GM21786 (cell line): ENCODE results near the gene C11orf42.
A peak's percentile ranks its signal among the peaks of the same experiment; 100 is the strongest.
"Not testable (repeated sequence)": the region's sequence is repeated elsewhere in the genome, so short reads cannot be mapped to it uniquely, and the experiment has no call there.

ENCODE experiments used
- ATAC-seq: cut with Tn5 transposase; IDR thresholded peaks from one replicate; pipeline ENCODE4 v1.9.1; 2021; ENCODE audit not compliant: unreplicated experiment

Gene C11orf42

GRCh38 chr11:6219359-6219758 lies 14.0 kb downstream of the C11orf42 start:
- ATAC-seq, result no peak

GRCh38 chr11:6223854-6224253 lies 18.5 kb downstream of the C11orf42 start:
- ATAC-seq, result no peak

GRCh38 chr11:6224421-6224820 lies 19.1 kb downstream of the C11orf42 start:
- ATAC-seq, result no peak

- no peak for ATAC-seq
Observed at GRCh38 chr11:6225024-6225423, 19.7 kb downstream of the C11orf42 start.

DNA sequence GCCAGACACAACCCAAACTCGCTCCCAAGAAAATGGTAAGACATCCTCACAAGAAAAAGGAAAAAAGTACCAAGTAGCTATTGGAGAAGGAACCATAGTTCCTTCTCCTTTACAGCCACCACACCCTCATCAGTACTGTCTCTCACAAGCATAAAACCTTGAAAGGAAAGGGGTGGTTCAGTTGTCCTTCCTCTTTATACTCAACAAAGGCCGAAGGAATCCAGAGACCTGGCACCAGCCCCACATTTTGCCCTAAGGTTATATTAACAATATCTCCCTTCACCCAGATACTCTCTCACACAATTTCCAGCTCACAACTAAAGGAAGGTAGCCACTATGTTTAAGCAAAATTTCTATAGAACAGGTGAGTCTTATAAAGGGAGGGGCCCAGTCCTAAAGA lies 20.5 kb downstream of the C11orf42 start:
- ATAC-seq, result no peak

GRCh38 chr11:6228520-6228919 lies 23.2 kb downstream of the C11orf42 start:
- ATAC-seq, result no peak

DNA sequence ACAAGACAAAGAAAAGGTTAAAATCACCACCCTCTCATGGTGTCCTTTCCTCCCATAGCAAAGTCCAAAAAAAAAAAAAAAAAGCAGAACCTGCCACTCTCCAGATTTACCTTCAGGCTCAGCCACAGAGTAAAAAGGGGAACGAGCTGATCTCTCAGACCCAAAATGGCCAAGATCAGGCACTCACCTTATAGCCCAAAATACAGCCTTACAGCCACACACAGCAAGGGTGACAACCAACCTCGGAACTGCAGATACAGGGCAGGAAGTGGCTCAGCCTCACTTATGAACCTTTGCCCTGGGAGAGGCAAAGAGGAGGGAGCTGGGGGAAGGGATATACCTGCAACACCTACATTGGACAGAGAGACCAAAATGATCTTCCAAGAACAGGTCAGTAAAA lies 24.6 kb downstream of the C11orf42 start:
- no peak for ATAC-seq

DNA sequence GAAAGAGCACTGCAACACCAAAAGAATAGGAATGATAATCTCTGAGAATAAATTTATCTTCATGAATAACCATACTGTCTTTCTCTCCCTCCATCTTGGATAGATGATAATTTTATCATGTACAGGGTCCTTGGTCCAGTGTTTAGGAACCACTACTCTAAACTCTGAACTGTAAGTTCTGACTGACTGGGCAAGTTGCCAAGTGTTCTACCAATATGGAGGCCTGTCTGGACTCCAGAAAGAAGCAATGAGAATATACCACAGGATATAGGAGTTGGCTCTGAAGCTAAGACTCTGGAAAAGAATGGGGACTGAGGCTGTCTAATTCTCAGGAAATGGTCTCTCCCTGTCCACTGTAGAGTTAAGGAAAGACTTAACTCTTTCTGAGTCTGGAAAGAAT lies 27.5 kb downstream of the C11orf42 start:
- no peak for ATAC-seq

DNA sequence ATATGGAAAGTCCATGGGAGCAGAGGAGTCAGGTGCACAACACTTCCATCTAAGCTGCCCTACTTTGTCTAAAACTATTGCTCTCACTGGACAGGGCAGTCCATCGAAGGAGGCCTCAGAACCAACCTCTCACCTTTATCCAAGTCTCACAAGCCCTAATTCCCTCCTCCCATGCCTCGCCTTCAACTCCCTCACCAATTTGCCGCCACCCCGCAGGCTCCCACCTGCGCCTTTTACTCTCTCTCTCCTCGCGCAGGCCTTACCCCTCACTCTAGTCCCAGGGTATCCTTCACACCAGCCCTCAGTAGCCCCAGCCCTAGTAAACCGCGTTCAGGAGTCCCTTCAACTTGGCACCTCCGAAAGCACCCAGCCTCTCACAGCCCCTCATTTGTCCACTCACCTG lies 28.6 kb downstream of the C11orf42 start:
- ATAC-seq, result no peak

DNA sequence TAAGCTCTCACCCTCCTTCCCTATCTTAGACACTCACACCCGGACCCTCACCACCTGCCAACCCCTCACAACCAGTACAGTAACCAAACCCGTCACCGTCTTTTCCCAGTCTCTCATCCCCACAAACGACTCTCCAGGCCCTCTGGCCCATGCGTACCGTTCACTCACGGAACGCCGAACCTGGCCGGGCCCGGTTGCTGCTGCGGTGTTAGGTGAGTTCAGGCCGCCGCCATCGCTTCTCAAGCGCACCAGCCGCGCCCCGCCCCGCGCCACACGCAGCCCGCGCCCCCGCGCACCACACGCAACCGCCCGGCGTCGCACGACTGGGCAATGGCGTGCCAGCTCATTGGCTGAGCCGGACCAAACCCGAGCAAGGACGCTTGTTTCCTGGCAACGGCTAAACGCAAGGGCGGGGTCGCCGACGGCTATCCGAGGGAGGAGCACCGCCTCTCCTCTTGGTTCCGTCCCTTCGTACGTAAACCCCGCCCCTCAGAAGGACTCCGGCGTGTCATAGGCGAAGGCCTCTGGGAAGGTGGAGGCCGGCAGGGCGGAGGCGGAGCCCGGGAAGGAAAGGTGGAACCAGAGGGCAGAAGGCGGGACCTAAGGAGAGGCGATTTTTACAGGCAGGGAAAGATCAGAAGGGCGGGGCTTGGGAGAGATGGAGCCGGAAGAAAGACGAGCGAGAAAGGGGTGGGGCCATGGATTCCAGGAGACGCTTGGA lies 29.2 kb downstream of the C11orf42 start, which contains the start of gene FHIP1B:
Gene FHIP1B (minus strand): TSS at position 250 of the 721 bp plus-strand sequence. CDS start 10,120 bp downstream, outside the sequence.
- peak; percentile 94 for ATAC-seq

GRCh38 chr11:6237266-6237665 lies 31.9 kb downstream of the C11orf42 start:
- ATAC-seq, result no peak

- ATAC-seq, result no peak
Observed at GRCh38 chr11:6237761-6238302, 32.5 kb downstream of the C11orf42 start.

DNA sequence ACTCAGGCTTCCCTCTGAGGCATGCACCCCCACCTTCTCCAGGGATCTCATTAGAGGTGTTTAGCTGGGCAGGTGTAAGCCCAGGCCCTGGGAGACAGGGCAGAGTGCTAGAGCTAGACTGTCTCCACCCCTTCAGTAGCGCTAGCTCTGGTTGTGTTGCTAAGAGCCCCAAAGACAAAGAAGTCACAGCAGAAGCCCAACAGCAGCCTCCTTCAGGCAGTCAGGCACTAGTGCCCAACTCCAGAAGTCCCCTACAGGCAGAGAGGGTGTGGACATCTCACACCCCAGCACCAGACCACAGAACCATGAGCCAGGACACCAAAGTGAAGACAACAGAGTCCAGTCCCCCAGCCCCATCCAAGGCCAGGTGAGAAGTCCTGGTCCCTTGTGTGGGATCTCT lies 33.5 kb downstream of the C11orf42 start, which contains the start of gene CNGA4:
Gene CNGA4 (plus strand): TSS at position 188 of the 400 bp plus-strand sequence. CDS start 118 bp downstream, at position 306.
- no peak for ATAC-seq

DNA sequence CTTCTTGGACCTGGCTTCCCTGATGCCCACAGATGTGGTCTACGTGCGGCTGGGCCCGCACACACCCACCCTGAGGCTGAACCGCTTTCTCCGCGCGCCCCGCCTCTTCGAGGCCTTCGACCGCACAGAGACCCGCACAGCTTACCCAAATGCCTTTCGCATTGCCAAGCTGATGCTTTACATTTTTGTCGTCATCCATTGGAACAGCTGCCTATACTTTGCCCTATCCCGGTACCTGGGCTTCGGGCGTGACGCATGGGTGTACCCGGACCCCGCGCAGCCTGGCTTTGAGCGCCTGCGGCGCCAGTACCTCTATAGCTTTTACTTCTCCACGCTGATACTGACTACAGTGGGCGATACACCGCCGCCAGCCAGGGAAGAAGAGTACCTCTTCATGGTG lies 34.8 kb downstream of the C11orf42 start:
- no peak for ATAC-seq

DNA sequence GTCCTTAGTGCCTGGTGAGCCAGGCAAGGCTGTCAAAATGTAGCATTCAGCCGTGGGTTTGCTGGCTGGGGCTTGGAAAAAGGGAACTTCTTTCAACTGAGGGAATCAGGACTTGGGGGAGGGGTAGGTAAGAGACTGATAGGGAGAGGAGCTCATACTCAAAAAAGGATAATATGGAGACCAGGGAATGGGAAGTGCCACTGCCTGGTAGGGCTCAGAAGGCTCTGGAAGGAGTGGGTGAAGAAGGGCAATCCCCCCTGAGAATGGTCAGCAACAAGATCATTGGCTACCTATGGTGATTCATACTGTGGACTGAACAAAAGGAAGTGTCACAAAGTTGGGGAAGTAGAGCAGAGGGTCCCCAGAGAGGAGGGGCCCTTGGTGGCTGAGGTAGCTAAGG lies 35.4 kb downstream of the C11orf42 start:
- ATAC-seq, result no peak

GRCh38 chr11:6241316-6241715 lies 36.0 kb downstream of the C11orf42 start:
- ATAC-seq, result no peak

DNA sequence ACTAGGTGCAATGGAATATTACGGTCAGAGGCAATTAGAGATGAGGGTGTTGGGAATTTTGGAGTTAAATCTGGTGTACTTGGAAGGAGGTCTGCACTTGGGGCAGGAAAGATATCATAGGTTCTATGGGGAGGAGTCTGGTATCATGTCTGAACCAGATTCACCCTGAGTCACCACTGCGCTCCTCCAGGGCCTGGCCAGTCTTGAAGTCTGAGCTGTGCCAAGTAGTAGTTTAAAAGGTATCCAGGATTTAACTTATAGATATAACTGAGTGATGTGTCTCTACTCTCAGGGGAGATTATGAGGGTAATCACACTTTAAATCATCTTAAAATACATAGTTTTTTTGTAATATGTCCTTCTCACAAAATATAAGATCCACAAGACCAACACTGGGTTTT lies 40.2 kb downstream of the C11orf42 start:
- no peak for ATAC-seq

GRCh38 chr11:6248248-6248647 lies 42.9 kb downstream of the C11orf42 start:
- no peak for ATAC-seq

- not testable (repeated sequence) for ATAC-seq
Observed at GRCh38 chr11:6248897-6249296, 43.5 kb downstream of the C11orf42 start.

DNA sequence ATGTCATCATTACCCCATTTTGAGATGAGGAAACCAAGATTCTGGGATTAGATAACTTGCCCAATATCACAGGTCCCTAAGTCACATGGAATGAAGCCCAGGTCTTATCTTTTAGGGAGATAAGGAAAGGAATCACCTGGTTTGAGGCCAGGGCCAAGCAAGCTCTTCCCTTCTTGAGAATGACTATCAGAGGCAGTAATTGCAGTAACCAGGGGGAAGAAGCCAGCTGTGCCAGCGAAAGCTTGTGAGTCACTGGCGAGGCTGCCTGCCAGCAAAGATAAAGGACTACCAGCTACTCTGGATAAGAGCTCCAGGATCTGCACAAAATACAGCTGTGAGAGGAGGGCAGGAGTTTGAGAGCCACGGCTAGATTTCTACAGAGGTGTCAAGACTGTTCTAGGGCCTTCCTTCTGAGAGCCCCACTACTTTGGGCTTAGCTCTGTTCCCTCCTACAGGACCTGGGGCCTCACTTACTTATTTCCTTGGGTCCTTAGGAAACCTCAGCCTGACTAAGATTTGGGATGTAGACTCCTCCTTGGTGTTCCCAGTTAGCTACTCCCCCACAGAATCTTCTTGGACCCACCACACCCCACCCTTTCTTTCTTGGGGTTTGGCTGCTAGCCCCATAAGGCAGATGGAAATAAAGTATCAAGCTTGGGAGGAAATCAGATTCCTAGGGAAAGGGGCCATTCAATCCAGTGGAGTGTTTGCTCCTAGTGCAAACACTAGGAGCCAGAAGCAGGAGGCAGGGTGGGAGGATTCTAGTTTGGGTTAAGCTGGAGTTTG lies 44.6 kb downstream of the C11orf42 start:
- ATAC-seq, result no peak

DNA sequence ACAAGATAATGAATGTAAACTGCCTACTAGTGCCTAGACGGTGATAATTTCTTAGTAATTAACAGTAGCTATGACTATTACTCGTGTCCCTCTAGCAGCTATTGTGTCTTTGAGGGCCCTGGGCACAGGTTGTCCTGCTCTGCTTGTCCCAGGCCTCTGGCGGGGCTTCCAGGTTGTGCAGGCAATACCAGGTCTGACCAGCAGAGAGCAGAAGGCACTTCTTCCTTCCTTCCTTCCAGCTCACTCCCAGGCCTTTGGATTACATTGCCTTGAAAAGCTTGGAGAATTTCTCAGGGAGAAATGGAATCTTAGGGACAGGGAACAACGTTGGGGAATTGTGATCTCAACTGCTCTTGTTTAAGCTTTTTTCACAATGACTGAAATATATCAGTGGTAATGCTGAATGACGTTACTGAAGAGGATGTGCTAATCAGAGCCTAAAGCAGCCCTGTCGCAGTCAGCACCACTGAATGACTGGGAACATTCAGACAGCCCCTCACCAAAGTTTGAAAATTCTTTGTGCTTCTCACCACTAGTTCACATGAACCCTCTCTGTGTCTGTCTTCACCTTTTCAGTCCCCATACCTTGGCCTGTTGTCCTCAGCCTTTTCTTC lies 45.9 kb downstream of the C11orf42 start:
- peak; percentile 69 for ATAC-seq
